Ectodermal cell (in vitro differentiated cells): ENCODE measurements around the gene CFAP57.
A peak's percentile ranks its signal among the peaks of the same experiment; 100 is the strongest.
"Not testable (repeated sequence)": the region's sequence is repeated elsewhere in the genome, so short reads cannot be mapped to it uniquely, and the experiment has no call there.

ENCODE experiments used
- H3K27ac ChIP-seq: 2 replicates; pipeline ENCODE4 v1.7.0; 2013; ENCODE audit warnings: mild to moderate bottlenecking, low read depth, low read length; ENCODE audit not compliant: insufficient read depth, poor library complexity, severe bottlenecking
- H3K27me3 ChIP-seq: 2 replicates; pipeline ENCODE4 v1.7.0; 2013; ENCODE audit warnings: mild to moderate bottlenecking, low read length; ENCODE audit not compliant: insufficient read depth, control insufficient read depth, poor library complexity, severe bottlenecking
- H3K36me3 ChIP-seq: one replicate; pipeline ENCODE4 v1.7.0; 2013; ENCODE audit warnings: low read length; ENCODE audit not compliant: control insufficient read depth, insufficient read depth
- H3K4me1 ChIP-seq: one replicate; pipeline ENCODE4 v1.7.0; 2013; ENCODE audit warnings: low read length; ENCODE audit not compliant: control insufficient read depth, insufficient read depth
- H3K4me3 ChIP-seq: 2 replicates; pipeline ENCODE4 v1.7.0; 2013; ENCODE audit warnings: low read depth, low read length, control low read depth; ENCODE audit not compliant: insufficient read depth
- H3K9me3 ChIP-seq: 2 replicates; pipeline ENCODE4 v1.7.0; 2013; ENCODE audit warnings: mild to moderate bottlenecking, low read length, moderate library complexity; ENCODE audit not compliant: control insufficient read depth
- WGBS, 2 experiments: methylation state at CpG; one replicate each; pipeline ENCODE4 v1.1.7; 2013; ENCODE audit warnings: missing lambda C conversion rate in 2 of 2; 5-methylcytosine and 5-hydroxymethylcytosine counted together

Gene CFAP57

GRCh38 chr1:43203859-43204258, 31.7 kb downstream of the CFAP57 start:
- Histone ChIP-seq H3K36me3 (no peaks in the 10 kb centered on the region), H3K4me3 (no peak overlapping the region), H3K9me3 (no peaks in the 10 kb centered on the region), H3K4me1 (peaks cover 6% of the 10 kb centered on the region), H3K27ac (no peak overlapping the region), H3K27me3 (no peaks in the 10 kb centered on the region)
- WGBS, 2 experiments: 83 to 97% methylated on average over 1 to 3 of the region's 3 CpGs

GRCh38 chr1:43204394-43204793, 32.3 kb downstream of the CFAP57 start:
- WGBS, 2 experiments: 86 to 94% methylated on average over 1 of the region's 1 CpG
- H3K4me3 ChIP-seq: no peak overlapping the region

GRCh38 chr1:43205671-43206070, 33.5 kb downstream of the CFAP57 start:
- 93 to 95% methylated on average over 4 of the region's 4 CpGs for WGBS, 2 experiments
- Histone ChIP-seq H3K27ac (no peak overlapping the region), H3K36me3 (no peaks in the 10 kb centered on the region), H3K27me3 (no peaks in the 10 kb centered on the region), H3K4me1 (peaks cover 6% of the 10 kb centered on the region), H3K4me3 (no peak overlapping the region), H3K9me3 (no peaks in the 10 kb centered on the region)

More at GRCh38 chr1:43204394-43204793, 32.3 kb downstream of the CFAP57 start:
- peaks cover 6% of the 10 kb centered on the region for H3K4me1 ChIP-seq
- H3K27me3 ChIP-seq: no peaks in the 10 kb centered on the region
- H3K9me3 ChIP-seq: no peaks in the 10 kb centered on the region
- no peaks in the 10 kb centered on the region for H3K36me3 ChIP-seq
- H3K27ac ChIP-seq: no peak overlapping the region

- H3K4me3 ChIP-seq: no peak overlapping the region
- no peaks in the 10 kb centered on the region for H3K9me3 ChIP-seq
- H3K36me3 ChIP-seq: no peaks in the 10 kb centered on the region
- H3K27ac ChIP-seq: peak overlapping the region; percentile 9
- H3K4me1 ChIP-seq: peaks cover 6% of the 10 kb centered on the region
- WGBS, 2 experiments: 46 to 54% methylated on average over 10 of the region's 10 CpGs
- no peaks in the 10 kb centered on the region for H3K27me3 ChIP-seq
These were observed 34.6 kb downstream of the CFAP57 start for GRCh38 chr1:43206600-43207228.

- Histone ChIP-seq H3K4me3 (no peak overlapping the region), H3K9me3 (no peaks in the 10 kb centered on the region), H3K27ac (peak overlapping the region; percentile 9), H3K36me3 (no peaks in the 10 kb centered on the region), H3K27me3 (no peaks in the 10 kb centered on the region), H3K4me1 (peaks cover 6% of the 10 kb centered on the region)
- WGBS, 2 experiments: 95% methylated on average over 12 of the region's 12 CpGs
These were observed 35.2 kb downstream of the CFAP57 start for GRCh38 chr1:43207229-43207853.

- H3K4me1 ChIP-seq, H3K4me3 ChIP-seq, H3K27me3 ChIP-seq, H3K9me3 ChIP-seq, H3K36me3 ChIP-seq, H3K27ac ChIP-seq: not testable (repeated sequence)
- WGBS, 2 experiments: 94% methylated on average over 7 of the region's 8 CpGs
These were observed 36.1 kb downstream of the CFAP57 start for GRCh38 chr1:43208277-43208676.

GRCh38 chr1:43214501-43215444, 42.6 kb downstream of the CFAP57 start:
- Histone ChIP-seq H3K4me1 (no peaks in the 10 kb centered on the region), H3K27ac (no peak overlapping the region), H3K27me3 (no peaks in the 10 kb centered on the region), H3K4me3 (no peak overlapping the region), H3K9me3 (no peaks in the 10 kb centered on the region), H3K36me3 (no peaks in the 10 kb centered on the region)
- WGBS, 2 experiments: 78 to 81% methylated on average over 7 of the region's 7 CpGs

- Histone ChIP-seq H3K27ac (no peak overlapping the region), H3K4me1 (no peaks in the 10 kb centered on the region), H3K9me3 (no peaks in the 10 kb centered on the region), H3K4me3 (no peak overlapping the region), H3K36me3 (no peaks in the 10 kb centered on the region), H3K27me3 (no peaks in the 10 kb centered on the region)
- WGBS, 2 experiments: 94% methylated on average over 10 of the region's 10 CpGs
These were observed 45.6 kb downstream of the CFAP57 start for GRCh38 chr1:43217747-43218146.

GRCh38 chr1:43220905-43221778, 49.0 kb downstream of the CFAP57 start:
- Histone ChIP-seq H3K27me3 (no peaks in the 10 kb centered on the region), H3K9me3 (no peaks in the 10 kb centered on the region)
- 87 to 89% methylated on average over 7 of the region's 7 CpGs for WGBS, 2 experiments

More at GRCh38 chr1:43220905-43221778, 49.0 kb downstream of the CFAP57 start:
- Histone ChIP-seq H3K27ac (no peak overlapping the region), H3K4me1 (no peaks in the 10 kb centered on the region), H3K36me3 (no peaks in the 10 kb centered on the region), H3K4me3 (no peak overlapping the region)
